Subcutaneous adipose tissue (tissue), 4 donors: ENCODE data around the gene MARCHF3. TPM values are rescaled to one million over a fixed set of nuclear protein-coding genes. Genes with fewer than 3 reads are reported as not detected.

Source experiments
- CTCF ChIP-seq: fragments of 450-650 bp; IDR thresholded peaks from one replicate; pipeline ENCODE4 v1.5.1; 2016; ENCODE audit warnings: low read depth, mild to moderate bottlenecking, control low read depth, antibody characterized with exemption, moderate library complexity
- total RNA-seq, 4 donors: library from RNA; depleted of rRNA; stranded (reverse); fragments of >200 nt; gene quantifications; one replicate each; pipeline ENCODE4 v1.1.0, GENCODE V29; 2016

MARCHF3 gene
- total RNA-seq, 4 donors from 2014 or later: 5.8 to 30.7 (median 14.6) TPM

- no peak for TF ChIP-seq CTCF
Measured at GRCh38 chr5:127013407-127013806, 17.0 kb downstream of the MARCHF3 start.

GRCh38 chr5:127012916-127013315 is 17.4 kb downstream of the MARCHF3 start:
- no peak for TF ChIP-seq CTCF

- no peak for TF ChIP-seq CTCF
Measured at GRCh38 chr5:127011961-127012644, 18.3 kb downstream of the MARCHF3 start.

GRCh38 chr5:127011153-127011552 is 19.2 kb downstream of the MARCHF3 start:
- no peak for TF ChIP-seq CTCF

- no peak for TF ChIP-seq CTCF
Measured at GRCh38 chr5:127010362-127010761, 20.0 kb downstream of the MARCHF3 start.

GRCh38 chr5:127009784-127010183 is 20.6 kb downstream of the MARCHF3 start:
- no peak for TF ChIP-seq CTCF

- no peak for TF ChIP-seq CTCF
Measured at GRCh38 chr5:127008300-127008975, 21.9 kb downstream of the MARCHF3 start.
